HUES6 (cell line): ENCODE measurements around the gene ROBO1.

Experiments used
- H3K27ac ChIP-seq: 2 replicates; pipeline ENCODE4 v1.7.0; 2013; ENCODE audit warnings: low read depth, mild to moderate bottlenecking, low read length, inconsistent platforms
- H3K27me3 ChIP-seq: 2 replicates; pipeline ENCODE4 v1.6.1; 2013; ENCODE audit warnings: low read length; ENCODE audit not compliant: control insufficient read depth, insufficient read depth
- H3K36me3 ChIP-seq: 2 replicates; pipeline ENCODE4 v1.6.1; 2013; ENCODE audit warnings: low read length; ENCODE audit not compliant: control insufficient read depth, insufficient read depth
- H3K4me1 ChIP-seq: 2 replicates; pipeline ENCODE4 v1.6.1; 2013; ENCODE audit warnings: low read length; ENCODE audit not compliant: control insufficient read depth, insufficient read depth
- H3K4me3 ChIP-seq: 2 replicates; pipeline ENCODE4 v1.5.1; 2013; ENCODE audit warnings: low read depth, low read length
- H3K9ac ChIP-seq: one replicate; pipeline ENCODE4 v1.6.1; 2013; ENCODE audit warnings: mild to moderate bottlenecking, low read length
- H3K9me3 ChIP-seq: 2 replicates; pipeline ENCODE4 v1.6.1; 2013; ENCODE audit warnings: low read depth, low read length; ENCODE audit not compliant: control insufficient read depth, insufficient read depth

ROBO1 gene

DNA sequence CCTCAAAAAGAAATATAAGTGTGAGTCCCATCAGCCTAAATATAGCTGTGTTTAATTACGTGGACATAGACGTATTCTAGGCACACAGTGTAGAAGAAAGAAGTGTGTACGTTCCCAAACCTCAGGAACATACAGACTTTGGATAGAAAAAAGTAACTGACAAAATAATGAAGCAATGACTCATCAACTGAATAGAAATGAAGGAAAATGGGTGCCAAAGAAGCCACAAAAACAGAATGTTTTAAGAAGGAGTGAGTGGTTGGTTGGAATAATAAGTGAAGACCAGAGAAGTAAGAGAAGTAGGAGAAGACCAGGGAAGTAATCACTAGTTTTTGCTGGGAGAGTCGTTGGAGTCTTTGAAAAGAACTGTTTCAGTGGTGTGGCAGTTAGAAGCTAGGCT lies 518.1 kb downstream of the ROBO1 start:
- H3K27me3 ChIP-seq, result no peaks in the 10 kb centered on the region
- no peaks in the 10 kb centered on the region for H3K9me3 ChIP-seq
- no peaks in the 10 kb centered on the region for H3K36me3 ChIP-seq

DNA sequence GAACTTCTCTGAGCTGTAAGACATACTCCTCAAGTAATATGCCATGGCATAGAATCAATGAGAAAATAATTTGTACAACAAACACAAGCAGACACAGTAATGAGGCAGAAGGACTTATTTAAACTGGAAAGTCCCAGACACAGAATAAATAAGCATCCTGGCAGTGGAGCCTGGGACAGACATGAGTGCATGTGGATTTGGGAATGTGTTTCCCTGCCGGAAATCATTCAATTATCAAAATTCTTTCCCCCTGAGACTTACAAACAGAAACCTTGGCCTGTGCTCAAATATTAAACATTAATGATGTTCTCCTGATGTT lies 520.1 kb downstream of the ROBO1 start:
- H3K4me1 ChIP-seq, result peaks cover 10% of the 10 kb centered on the region; the same call in 1 of the 2 replicates
- H3K27ac ChIP-seq, result no peak overlapping the region
- H3K9ac ChIP-seq, result no peak overlapping the region
- H3K36me3 ChIP-seq, result no peaks in the 10 kb centered on the region
- H3K4me3 ChIP-seq, result no peak overlapping the region
- no peaks in the 10 kb centered on the region for H3K27me3 ChIP-seq
- H3K9me3 ChIP-seq, result no peaks in the 10 kb centered on the region

More for the DNA sequence above, 518.1 kb downstream of the ROBO1 start:
- H3K27ac ChIP-seq, result no peak overlapping the region
- peaks cover 10% of the 10 kb centered on the region; the same call in 1 of the 2 replicates for H3K4me1 ChIP-seq
- no peak overlapping the region for H3K9ac ChIP-seq
- no peak overlapping the region for H3K4me3 ChIP-seq

DNA sequence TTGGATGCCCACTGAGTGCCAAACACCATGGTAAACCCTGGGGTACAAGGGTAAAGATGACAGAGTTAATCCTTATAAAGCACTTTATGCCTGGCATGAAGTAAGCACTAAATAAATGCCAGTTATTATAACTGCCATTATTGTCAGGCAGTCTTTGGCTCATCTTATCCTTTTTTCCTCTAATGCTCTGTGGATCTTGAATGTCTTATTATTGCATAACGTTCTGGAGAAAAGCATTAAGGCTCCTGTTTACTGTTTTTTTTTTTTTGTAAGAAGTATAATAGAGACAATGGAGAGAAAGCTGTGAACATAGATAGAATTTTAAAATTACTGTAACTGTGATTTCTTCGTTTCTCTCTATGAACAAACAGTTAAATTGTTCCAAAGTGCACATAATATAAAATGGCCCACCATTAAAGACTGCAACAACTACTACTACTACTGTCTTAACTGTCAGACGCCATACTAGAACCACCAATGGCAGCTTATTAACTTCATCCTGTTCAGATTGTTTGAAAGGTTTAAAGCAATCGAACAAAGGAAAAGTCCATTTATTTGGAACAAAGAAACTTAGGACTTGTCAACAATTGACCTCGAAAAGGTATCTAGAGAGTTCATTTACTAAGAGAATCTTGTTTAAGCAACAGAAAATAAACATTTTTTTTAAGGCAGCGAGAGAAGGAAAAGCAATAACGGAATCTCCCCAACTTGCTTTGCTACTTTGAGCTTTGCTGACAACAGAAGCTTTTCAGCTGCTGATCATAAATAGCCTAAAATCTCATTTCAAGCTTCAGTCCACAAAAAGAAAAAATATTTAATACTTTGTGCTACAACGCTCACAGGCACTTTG lies 520.7 kb downstream of the ROBO1 start:
- Histone ChIP-seq H3K9ac (no peak overlapping the region), H3K9me3 (no peaks in the 10 kb centered on the region), H3K4me3 (no peak overlapping the region), H3K4me1 (peaks cover 10% of the 10 kb centered on the region; the same call in 1 of the 2 replicates), H3K36me3 (no peaks in the 10 kb centered on the region), H3K27me3 (no peaks in the 10 kb centered on the region), H3K27ac (no peak overlapping the region)

DNA sequence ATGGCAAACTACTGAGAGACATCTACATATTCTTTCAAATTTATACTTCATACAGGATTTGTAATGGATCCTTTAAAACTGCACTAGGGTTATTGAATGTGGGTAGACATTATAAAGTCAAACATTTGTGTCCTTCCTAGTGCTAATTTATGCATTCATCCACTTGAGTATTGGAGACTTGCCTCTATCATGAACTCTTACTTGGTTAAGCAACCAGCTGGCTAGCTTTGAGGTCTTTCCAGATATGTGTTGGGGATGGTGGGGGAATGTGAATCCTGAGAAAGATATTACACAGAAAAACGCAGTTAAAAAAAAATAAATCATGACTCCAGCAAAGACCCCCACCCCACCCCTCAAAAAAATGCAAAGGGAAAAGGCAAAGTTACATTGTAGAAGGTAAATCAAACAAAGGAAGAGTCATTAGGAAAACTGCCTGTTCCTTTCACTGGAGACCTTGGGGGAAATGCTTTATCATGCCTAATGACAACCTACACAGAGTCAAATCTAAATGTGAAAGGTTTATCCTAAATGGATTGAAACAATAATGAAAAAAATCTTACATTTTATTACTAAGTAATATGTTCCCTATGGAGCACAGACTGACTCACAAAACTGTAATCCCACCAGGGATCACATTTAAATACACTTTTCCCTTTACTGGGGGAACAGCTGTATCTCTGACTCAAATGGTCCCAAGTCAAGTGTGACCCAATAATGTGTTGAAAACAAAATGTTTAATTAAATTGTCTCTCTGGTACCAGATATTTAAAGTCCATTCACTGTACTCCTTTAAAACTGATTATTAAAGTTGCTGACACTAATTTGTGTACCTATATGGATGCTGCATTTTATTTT lies 522.3 kb downstream of the ROBO1 start:
- Histone ChIP-seq H3K9me3 (peaks cover 6% of the 10 kb centered on the region; the same call in 1 of the 2 replicates), H3K36me3 (no peaks in the 10 kb centered on the region), H3K9ac (no peak overlapping the region), H3K27me3 (no peaks in the 10 kb centered on the region), H3K4me3 (no peak overlapping the region), H3K27ac (peak overlapping the region; percentile 2; the same call in 1 of the 2 replicates), H3K4me1 (peaks cover 10% of the 10 kb centered on the region; the same call in 1 of the 2 replicates)

DNA sequence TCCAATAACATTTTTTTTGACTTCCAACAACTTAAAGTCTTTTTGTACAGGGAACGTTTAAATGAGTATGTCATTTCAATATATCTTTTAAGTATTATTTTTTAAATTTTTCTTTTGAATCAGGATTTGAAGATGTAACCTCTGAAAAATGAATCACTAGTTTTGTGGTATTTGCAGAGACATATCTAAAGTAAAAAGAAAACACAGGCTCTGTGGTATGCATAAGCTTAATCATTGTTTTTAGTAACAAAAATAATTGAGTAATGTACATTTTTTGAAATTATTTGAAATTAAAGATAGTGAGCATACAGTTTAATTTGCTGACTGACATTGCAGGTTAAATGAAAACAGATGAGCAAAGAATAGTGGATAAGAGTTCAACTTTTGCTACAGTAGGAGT lies 531.3 kb downstream of the ROBO1 start:
- H3K27ac ChIP-seq, result no peak overlapping the region
- H3K27me3 ChIP-seq, result no peaks in the 10 kb centered on the region
- no peak overlapping the region for H3K4me3 ChIP-seq
- no peak overlapping the region for H3K9ac ChIP-seq
- H3K4me1 ChIP-seq, result no peaks in the 10 kb centered on the region
- H3K9me3 ChIP-seq, result 0 out of 2 replicates have a peak, but pooled peaks cover 3% of the 10 kb centered on the region
- H3K36me3 ChIP-seq, result no peaks in the 10 kb centered on the region

DNA sequence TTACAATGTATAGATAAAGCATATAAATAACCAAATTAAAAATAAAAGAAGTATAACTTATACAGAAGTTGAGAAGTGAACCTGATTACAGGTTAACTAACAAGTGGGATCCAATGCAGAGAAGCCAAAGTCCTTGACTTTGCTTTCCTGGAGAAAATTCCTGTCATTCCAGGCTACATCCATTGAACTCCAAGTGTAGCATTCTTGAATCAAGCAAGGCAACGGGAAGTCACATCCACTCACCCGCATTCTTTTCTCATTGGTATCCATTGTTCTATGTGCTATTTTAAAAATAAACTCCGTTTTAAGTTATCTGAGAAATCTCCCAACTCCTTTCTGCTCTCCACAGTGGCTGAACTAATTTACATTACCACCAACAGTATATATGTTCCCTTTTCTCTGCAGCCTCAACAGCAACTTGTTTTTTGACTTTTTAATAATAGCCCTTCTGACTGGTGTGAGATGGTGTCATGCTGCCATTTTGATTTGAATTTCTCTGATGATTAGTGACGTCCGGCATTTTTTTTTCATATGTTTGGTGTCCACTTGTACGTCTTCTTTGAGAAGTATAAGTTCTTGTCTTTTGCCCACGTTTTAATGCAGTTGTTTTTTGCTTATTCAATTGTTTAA lies 534.3 kb downstream of the ROBO1 start:
- no peak overlapping the region for H3K4me3 ChIP-seq
- no peaks in the 10 kb centered on the region for H3K4me1 ChIP-seq
- H3K9ac ChIP-seq, result no peak overlapping the region
- H3K9me3 ChIP-seq, result no peaks in the 10 kb centered on the region
- no peak overlapping the region for H3K27ac ChIP-seq
- H3K36me3 ChIP-seq, result no peaks in the 10 kb centered on the region
- no peaks in the 10 kb centered on the region for H3K27me3 ChIP-seq

DNA sequence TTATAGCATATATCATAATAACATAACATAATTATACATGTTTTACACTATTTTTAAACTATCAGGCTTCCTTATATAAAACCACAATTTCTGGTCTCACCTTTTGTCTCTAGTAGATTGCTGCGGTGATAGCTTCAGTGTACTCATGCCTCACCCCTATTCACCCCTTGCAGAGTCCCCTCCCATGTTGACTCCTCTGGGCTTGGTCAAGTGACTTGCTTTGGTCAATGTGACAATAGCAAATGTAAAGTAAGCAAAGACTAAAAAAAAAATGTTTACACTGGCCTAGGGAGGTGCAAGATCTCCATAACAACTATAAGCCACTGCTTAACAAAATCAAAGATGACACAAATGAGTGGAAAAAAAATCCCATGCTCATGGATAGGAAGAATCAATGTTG lies 537.5 kb downstream of the ROBO1 start:
- no peak overlapping the region for H3K4me3 ChIP-seq
- H3K27ac ChIP-seq, result no peak overlapping the region
- no peaks in the 10 kb centered on the region for H3K27me3 ChIP-seq
- no peak overlapping the region for H3K9ac ChIP-seq
- no peaks in the 10 kb centered on the region for H3K9me3 ChIP-seq
- H3K36me3 ChIP-seq, result no peaks in the 10 kb centered on the region
- no peaks in the 10 kb centered on the region for H3K4me1 ChIP-seq

DNA sequence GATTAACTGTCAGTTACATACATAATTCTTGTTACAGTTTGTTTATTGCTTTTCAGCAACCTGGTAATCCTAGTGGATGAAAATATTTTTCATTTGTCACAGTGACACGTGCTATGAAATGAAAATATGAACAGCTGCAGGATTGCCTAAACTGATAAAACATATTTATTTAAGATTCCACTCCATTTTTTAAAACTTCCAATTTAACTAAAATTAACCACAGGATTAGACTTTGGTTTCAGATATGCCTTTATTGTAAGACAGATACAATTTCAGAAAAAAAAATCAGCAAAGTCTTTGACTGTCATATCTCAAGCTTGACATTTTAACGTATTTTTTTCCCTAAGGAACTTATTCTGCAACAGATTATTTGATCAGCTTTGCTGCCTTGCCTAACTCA lies 550.7 kb downstream of the ROBO1 start:
- no peaks in the 10 kb centered on the region for H3K27me3 ChIP-seq
- no peak overlapping the region for H3K4me3 ChIP-seq
- H3K4me1 ChIP-seq, result peaks cover 6% of the 10 kb centered on the region; the same call in 1 of the 2 replicates
- H3K9ac ChIP-seq, result no peak overlapping the region
- H3K9me3 ChIP-seq, result no peaks in the 10 kb centered on the region
- H3K36me3 ChIP-seq, result no peaks in the 10 kb centered on the region
- no peak overlapping the region for H3K27ac ChIP-seq

DNA sequence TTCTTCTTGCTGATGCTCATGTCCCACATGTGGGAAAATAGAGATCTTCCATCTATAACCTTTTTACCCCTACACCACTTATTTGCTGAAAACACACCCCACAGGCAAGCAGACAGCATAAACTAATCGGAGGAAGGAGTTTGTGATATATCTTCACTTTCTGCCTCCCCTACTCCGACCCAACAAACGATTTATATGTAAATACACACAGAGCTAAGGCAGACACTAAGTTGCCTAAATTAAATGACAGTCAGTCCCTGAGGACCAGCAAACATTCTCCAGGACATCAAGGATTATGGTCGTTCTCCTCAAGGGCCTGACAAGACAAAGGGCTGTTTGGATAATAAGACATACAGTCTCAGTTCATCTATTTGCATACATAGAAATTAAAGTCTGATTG lies 552.5 kb downstream of the ROBO1 start:
- Histone ChIP-seq H3K27me3 (no peaks in the 10 kb centered on the region), H3K27ac (no peak overlapping the region)

DNA sequence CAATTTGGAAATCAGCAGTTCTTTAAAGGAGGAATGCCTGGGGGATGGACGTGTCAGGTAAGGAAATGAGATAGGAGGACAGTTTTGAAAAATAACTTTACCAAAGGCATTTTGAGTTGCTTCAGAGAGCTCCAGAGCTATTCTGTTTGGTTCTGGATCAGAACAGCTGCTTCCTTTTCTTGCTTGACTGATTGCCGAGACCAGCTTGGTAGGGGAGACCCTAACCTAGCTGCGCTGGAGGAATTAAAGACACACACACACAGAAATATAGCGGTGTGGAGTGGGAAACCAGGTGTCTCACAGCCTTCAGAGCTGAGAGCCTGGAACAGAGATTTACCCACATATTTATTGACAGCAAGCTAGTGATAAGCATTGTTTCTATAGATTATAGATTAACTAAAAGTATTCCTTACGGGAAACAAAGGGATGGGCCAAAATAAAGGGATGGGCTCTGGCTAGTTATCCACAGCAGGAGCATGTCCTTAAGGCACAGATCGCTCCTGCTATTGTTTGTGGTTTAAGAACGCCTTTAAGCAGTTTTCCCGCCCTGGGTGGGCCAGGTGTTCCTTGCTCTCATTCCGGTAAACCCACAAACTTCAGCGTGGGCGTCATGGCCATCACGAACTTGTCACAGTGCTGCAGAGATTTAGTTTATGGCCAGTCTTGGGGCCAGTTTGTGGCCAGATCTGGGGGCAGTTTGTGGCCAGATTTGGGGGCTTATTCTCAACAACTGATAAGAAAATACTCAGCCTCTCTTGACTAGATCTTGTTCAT lies 556.0 kb downstream of the ROBO1 start:
- Histone ChIP-seq H3K27ac (no peak overlapping the region), H3K9ac (no peak overlapping the region), H3K9me3 (0 out of 2 replicates have a peak, but pooled peaks cover 4% of the 10 kb centered on the region), H3K4me3 (no peak overlapping the region), H3K4me1 (peaks cover 6% of the 10 kb centered on the region; the same call in 1 of the 2 replicates), H3K27me3 (no peaks in the 10 kb centered on the region), H3K36me3 (no peaks in the 10 kb centered on the region)

More for the DNA sequence above, 552.5 kb downstream of the ROBO1 start:
- Histone ChIP-seq H3K4me1 (peaks cover 6% of the 10 kb centered on the region; the same call in 1 of the 2 replicates), H3K9ac (no peak overlapping the region), H3K4me3 (no peak overlapping the region), H3K9me3 (0 out of 2 replicates have a peak, but pooled peaks cover 2% of the 10 kb centered on the region), H3K36me3 (no peaks in the 10 kb centered on the region)
